Fibroblast of skin of left quadriceps (primary cell): ENCODE results near the gene D2HGDH.

Source experiments
- DNase-seq, 2 experiments: peaks; one replicate each; pipeline ENCODE4 v3.0.0-alpha.2; 2013; ENCODE audit warnings: low read depth in 2 of 2

The D2HGDH gene

DNA sequence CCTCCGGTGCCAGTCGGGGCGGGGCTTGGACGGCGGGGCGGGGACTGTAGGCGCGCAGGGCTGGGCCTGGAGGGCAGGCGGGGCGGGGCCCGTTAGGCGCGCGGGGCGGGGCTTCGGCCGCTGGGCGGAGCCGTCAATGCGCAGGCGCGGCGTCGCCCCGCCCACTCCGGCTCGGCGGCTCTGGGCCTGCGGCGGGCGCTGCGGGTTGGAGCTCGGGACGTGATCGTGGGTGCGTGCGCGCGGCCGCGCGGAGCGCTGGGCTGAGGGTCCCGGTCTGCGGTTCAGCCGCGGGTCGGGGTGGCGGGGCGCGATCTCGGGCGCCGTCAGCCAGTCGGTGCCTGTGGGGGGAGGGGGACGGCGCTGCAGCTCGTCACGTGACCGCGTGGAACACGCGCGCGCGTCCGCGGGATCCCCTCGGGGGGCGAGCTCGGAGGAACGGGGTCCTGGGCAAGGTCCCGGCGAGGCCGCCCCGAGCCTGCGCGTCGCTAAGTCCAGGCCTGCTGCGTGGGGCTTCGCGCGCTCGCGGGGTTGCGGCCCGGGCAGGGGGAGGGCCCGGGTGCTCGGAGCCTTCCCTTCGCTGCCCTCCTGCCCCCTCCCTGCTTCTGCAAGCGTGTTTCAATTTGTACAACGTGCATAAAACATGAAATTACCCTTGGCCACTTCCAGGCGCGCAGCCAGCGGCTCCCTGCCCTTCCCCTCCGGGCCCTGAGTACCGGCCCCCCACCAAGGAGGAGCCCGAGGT is at the start of gene D2HGDH:
D2HGDH (plus strand) TSS at position 164 of the 742 bp plus-strand sequence. CDS start 595 bp downstream, outside the sequence.
- DNase-seq = peak; percentile 62 to 64

DNA sequence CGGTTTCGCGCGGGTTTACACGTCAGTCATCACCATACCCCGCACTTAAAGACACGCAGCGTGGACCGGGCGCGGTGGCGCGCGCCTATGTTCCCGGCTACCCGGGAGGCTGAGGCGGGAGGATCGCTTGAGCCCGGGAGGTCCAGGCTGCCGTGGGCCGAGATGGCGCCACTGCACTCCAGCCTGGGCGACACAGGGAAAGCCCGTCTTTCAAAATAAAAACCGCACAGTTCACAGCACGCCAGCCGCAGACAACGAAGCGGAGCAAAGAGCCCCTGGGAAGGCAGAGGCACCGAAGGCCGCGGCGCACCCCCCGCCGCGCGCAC is 48.1 kb upstream of the D2HGDH start:
- no peak for DNase-seq

DNA sequence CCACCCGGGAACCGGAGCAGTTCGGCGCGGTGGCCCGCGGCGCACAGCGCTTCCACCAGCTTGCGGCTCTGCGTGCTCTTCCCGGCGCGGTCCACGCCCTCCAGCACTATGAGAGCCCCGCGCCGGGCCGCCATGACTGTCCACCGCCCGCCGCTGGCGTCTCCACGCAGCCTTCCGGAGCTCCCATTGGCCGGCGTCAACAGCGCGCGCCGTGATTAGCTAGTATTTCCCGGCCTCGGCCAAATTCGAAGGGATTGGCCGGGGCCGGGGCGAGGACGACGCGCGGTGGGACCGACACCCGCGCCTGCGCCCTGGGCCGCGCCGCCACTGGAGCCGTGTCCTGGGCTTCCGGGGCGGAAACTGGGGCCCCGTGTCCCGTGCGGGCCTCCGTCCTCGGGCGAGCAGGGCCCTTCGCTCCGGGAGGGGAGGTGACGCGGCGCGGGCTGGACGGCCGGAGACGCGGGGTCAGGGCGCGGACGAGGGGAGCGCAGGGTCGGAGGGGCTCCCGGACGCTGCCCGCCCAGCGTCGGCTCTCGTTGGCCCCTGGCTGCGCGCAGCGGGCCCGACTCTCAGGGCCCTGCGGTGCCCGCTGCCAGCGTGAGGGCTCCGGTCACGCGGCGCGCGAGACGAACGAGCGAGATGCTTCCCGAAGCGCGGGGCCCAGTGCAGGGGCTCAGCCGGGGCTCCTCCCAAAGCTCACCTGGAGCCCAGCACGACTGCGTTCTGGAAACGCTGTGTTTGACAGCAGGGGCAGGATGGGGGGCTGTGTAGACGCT is 47.6 kb upstream of the D2HGDH start, which contains the start of gene DTYMK:
DTYMK (minus strand) TSS at position 166 of the 776 bp plus-strand sequence; CDS start at position 134, 32 bp downstream.
- peak; percentile 93 to 94 for DNase-seq

DNA sequence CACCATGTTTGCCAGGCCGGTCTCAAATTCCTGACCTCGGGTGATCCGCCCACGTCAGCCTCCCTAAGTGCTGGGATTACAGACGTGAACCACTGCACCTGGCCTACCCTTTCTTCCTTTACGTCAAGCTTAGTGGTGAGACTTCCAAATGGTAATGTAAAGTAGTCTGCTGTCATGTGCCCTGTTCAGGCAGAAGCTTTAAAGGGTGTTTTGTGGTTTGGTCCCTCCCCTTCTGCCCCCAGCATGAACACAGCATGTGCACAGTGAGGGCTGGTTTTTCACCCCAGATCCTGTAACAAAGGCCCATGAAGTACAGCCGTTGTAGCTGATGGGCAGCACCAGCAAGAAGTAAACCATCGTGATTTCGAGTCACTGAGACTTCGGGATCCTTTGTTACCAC is 45.1 kb upstream of the D2HGDH start:
- no peak for DNase-seq

DNA sequence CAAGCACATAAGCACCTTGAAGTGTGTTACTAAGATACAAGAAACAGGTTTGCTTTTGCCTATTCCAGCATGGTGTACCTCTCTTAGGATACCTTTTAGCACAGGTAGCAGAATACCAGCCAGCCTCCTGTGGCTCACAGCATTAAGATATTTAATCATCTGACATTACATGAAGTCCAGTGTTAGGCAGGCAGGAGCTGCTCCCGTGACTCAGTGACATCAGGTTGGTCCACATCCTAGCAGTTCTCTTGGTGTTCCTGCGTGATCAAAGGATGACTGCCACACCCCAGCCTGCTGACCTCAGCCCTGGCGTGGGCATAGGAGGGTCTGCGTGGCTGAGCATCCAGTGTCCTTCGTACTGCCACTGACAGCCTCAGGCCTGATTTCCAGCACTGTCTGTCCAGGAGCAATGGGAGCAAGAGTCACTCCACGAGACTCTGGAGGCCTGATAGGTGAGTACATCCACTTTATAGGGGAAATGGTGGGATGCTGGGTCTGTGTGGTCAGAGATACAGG is 44.2 kb upstream of the D2HGDH start:
- DNase-seq = no peak

DNA sequence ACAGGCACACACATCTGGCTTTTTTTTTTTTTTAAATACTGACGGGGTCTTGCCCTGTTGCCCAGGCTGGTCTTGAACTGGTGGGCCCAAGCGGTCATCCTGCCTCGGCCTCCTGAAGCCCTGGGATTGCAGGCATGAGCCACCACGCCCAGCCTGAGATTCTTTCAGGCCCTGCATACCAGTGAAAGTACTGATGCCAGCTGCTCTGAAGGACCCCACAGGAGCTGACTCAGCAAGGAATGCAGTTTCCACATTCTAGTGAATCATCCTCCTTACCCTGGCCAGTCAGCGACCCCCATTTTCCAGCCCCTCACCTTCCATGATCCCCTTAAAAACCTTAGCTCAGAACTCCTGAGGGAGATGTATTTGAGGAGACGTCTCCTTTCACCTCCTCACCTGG is 42.0 kb upstream of the D2HGDH start:
- DNase-seq = peak; percentile 49 to 52

DNA sequence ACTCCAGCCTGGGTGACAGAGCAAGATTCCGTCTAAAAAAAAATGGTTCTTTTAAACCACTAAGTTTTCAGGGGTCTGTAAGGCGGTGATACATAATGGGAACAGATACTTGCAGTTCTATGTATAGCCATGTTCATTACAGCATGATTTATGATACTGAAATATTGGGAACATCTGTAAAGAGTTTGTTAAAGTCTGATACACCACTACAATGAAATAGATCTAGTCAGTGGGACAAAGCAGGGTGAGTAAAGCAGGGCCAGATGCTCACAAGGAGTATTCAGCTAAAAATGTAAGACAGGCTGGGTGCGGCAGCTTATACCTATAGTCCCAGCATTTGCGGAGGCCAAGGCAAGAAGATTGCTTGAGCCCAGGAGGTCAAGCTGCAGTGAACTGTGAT is 38.8 kb upstream of the D2HGDH start:
- peak; percentile 63 to 67 for DNase-seq

DNA sequence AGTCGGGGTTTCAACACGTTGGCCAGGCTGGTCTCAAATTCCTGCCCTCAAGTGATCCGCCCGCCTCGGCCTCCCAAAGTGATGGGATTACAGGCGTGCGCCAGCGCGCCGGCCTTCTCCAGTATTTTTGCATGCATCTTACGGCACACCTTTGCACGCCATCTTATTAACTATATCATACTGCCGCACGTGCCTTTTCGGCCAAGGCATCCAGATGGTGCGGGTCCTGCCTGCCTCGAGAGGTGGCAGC is 33.4 kb upstream of the D2HGDH start:
- peak; percentile 42 to 54 for DNase-seq

DNA sequence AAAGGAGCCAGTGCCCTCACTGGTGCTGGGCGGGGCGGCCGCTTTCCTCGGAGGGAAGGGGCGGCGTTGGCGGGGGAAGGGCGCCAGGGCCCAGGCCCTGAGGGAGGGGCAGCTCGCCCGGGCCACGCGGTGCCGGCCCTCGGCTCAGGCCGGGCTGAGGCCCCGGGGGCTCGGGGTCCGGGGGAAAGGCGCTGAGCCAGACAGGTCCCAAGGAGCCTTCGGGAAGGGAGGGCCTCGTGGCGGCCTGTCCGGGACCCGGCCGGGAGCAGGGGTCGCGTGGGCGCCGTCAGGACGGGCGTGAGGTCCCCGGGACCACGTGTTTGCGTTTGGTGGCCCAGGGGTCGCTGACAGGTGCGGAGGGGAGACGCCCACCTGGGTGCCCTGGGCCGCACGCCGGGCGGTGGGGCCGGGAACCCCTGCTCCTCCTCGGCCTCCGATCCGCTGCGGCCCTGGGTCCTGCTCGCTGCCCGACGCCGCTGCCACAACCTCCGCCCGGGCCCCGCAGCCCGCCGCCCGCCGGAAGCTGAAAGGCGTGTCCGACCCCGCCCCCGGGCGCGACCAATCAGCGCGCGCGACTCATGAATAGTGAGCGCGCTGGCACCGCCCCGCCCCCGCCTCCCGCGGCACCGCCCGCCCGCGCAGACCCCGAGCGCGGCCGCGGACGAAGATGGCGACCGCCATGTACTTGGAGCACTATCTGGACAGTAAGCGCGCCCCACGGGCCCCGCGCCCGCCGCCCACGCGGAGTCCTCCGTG is 32.9 kb upstream of the D2HGDH start, which contains the start of gene ING5:
ING5 (plus strand) TSS at position 641 of the 756 bp plus-strand sequence; CDS start at position 668, 27 bp downstream.
- peak; percentile 84 to 86 for DNase-seq

DNA sequence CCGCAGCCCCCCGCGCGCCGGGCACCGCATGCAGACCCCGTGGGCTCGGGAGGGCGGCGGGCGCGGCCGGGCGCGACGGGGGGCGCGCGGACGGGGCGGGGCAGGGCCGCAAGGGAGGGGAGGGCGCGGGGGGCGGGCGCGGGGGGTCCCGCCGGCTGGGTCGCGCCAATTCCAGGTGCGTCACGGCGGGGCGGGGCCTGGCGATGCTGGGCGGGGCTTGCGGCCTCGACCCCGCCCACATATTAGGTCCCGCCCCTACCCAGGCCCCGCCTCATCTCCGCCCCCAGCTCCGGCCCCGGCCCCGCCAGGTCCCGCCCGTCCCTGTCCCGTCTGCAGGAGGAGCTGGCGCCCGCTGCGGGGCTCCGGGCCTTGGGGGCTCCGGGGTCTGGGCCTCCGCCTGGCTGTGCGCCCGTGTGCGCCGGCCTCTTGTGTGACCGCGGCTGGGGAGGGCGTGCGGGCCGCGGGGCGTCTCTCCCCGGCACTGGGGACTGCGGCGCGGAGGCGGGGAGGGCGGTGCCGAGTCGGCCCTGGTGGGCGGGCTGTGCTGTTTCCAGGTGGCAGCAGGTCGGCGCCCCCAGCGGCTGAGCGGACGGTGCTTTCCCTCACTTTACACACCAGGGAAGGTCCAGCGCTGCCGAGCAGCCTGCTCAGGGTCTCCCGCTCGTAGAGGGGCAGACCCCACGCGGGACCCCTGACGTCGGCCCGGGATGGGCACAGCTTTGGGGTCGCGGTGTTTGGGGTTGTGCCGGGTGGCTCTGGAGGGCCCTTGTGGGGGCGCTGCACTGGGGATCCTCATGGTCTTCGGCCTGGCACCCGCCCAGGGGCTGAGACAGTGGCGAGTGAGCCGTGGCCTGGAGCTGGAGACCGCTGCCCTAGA is 32.0 kb upstream of the D2HGDH start:
- DNase-seq = peak; percentile 57 to 60

DNA sequence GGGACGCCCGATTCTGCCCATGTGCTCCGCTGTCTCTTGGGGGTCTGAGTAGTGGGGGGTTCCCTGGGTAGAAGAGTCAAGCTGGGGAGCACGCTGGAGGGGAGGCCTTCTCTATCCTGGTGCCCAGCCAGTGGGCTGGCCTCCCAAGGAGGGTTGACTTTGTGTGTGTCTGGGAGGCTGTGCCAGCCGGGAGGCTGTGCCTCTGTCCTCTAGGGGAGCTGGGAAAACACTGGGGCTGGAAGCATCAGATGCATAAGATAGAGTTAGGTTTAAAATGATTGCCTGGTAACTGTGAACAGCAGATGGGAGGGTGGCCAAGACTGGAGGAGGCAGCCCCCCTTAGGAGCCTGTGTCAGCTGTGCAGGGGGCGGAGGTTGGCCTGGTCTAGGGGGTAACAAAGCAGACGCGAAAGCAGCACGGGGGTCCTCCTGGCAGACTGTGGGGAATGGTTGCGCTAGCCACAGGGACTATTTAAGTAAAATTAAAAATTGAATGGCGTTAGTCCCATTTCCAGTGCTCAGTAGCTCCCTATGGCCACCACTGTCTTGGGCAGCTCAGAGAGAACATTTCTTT is 31.3 kb upstream of the D2HGDH start:
- no peak for DNase-seq

DNA sequence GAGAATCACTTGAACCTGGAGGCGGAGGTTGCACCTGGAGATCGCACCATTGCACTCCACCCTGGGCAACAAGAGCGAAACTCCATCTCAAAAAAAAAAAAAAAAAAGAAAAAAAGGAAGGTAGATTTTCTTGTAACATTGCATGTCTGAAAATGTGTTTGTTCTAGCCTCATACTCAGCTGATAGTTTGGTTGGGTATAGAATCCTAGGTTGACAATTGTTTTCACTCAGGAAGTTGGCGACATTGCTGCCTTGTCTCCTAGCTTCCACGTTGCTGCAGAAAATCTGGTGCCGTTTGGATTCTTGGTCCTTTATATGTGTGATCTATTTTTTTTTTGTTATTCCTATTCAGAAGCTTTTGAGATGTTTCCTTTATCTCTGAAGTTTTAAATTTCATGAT is 27.9 kb upstream of the D2HGDH start:
- DNase-seq = no peak

DNA sequence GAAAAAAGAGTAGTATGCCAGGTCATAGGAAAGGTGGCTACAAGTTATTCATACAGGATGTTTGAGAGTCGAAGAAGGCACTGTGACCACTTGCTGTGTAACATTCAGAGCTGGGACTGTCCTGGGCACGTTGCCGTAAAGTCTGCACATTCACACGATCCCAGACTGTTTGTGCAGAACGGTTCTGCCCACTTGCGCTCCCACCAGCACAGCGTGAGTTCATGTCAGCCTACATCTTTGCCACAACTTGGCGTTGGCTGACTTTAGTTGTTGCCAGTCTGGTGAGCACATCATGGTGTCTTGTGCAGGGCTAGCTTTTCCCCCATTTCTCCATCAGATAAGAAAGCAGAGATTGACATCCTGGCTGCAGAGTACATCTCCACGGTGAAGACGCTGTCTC is 25.6 kb upstream of the D2HGDH start:
- no peak for DNase-seq

DNA sequence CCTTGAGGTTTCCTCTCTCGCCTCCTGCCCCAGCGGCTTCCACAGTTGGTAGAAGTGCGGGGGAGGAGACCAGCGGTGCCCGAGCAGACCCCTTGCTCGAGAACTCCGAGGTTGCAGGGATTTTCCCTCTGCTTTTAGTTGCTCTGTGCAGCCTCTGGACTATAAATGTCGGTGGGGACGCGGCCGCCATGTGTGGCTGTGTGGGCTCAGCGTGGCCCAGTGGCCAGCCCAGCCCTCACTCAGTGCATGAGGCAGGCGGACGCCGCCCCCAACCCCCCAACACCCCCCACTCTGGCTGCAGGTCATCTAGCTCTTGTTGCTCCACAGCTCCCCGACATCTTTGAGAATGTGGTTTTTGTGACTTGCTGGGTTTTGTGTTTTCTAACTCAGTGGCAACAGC is 15.3 kb upstream of the D2HGDH start:
- no peak for DNase-seq

DNA sequence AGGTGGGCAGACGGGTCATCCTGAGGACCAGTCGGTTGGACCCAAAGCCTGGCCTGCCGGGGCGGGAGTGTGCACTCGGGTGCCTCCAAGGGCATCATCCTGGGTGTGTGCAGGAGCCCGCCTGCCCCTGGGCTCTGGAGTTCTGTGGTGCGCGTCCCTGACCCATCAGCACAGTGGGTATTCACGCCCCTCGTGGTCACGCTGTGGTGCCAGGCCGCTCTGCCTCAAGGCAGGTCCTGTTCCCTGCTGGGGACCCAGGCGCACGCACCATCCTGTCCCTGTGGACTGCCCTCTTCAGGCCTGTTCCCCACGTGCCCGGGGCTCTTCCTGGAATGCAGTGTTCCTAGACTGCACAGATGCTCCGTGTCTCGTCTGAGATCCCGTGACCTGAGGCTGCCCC is 14.3 kb upstream of the D2HGDH start:
- DNase-seq = no peak

DNA sequence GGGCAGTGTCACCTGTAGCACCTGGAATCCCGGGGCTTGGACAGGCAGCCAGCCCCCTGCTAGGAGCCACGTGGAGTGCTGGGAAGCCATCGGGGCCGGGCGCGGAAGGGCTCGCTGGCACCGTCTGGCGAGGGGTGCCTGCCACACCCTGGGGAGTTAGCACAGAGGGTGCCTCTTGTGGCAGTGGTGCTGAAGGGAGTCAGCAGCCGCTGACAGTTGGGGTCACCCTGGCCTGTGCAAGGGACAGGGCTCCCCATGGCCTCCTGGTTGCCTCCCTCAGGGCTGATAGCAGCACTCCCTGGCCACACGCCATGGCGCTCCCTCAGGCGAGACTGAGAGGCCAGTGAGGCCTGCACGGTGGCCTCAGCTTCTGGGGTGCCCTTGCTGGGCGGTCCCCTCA is 13.9 kb upstream of the D2HGDH start:
- no peak for DNase-seq

DNA sequence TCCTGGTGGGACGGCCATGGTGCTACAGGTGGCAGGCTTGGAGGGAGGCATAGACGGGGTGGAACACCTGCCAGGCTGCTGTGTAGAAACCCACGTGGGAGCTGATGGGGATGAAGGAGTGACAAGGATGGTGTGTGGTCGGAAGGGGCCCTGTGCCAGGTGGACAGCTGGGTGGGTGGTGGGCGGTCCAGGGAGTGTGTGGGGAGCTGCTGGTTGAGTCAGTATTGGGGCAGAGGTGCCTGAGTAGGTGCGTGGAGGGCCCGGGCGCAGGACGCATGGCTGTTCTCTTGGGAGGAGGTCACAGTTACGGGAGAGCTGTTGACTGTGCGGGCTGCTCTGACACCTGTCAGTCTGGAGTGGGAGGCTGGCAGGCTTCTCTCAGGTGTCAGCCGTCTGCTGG is 12.6 kb upstream of the D2HGDH start:
- DNase-seq = no peak

DNA sequence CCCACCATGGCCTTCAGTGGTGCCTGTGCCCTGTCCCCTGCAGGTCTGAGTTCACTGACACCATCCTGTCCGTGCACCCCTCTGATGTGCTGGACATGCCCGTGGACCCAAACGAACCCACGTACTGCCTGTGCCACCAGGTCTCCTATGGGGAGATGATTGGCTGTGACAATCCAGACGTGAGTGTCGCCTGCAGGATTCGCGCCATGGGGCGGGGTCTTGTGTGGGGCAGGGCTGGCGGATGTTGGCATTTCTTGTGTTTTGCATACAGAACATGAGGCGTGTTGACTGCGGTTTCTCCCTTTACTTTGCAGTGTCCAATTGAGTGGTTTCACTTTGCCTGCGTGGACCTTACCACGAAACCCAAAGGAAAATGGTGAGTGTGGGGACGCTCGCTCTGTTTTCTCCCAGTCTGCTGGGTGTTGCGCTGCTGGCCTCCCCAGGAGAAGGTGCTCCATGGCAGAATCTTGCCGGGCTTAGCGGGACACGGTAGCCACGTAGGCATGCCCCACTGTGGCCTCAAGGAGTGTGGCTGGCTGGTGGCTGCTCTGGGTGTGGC is 11.5 kb upstream of the D2HGDH start:
- no peak for DNase-seq

DNA sequence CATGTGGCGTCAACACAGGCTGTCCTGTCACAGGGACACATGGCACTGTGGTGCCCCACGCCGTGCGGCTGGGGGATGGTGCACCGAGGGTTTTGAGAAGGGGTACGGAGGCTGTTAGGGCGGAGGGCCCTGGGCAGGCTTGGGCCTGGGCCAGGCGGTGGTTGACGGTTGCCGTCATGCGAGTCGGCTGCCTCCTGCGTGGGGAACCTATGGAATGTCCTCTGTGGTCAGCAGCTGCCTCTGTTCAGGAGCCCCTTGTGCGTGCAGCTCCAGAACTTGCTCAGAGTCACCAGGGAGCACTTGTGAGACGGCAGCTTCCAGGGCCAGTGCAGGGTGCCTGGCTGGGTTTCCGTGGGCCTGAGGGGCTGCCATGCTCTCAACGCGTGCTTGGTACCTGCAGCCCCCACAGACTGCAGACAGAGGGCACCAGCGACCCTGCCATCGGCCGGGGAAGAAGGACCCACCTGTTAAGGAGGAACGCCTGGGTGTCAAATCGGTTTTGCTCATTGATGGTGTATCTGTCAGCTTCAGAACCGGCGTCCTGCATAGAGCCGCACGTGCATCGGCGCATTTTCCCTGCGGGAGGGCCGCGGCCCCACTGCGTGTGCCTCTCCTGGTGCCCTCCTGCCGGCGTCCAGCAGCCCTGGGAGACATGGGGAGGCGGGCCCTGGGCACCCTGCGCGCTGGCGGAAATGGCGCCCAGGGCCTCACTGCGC is 10.0 kb upstream of the D2HGDH start:
- DNase-seq = no peak
